GM21529 (cell line): ENCODE data around the gene HIBADH.

Experiments used
- ATAC-seq: cut with Tn5 transposase; IDR thresholded peaks from one replicate; pipeline ENCODE4 v1.9.1; 2021; ENCODE audit not compliant: unreplicated experiment

Gene HIBADH

DNA sequence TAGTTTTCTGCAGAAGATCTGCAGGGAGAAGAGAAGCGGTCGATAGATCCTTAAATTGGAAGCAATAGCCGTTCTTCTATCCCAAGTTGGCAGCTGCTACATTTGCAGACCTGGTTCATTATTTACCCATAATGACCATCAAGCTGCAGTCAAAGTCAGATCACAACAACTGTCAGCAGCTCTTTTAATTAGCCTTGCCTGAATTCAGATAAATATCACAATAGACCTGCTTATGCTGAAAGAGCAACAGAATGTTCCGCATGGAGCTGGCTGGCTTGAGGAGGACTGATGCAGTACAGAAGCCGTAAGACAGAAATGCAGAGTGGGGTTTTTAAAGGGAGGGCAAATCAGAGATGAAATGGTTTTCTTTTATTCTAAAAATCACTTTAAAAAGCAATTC lies 109.4 kb downstream of the HIBADH start:
- no peak for ATAC-seq

DNA sequence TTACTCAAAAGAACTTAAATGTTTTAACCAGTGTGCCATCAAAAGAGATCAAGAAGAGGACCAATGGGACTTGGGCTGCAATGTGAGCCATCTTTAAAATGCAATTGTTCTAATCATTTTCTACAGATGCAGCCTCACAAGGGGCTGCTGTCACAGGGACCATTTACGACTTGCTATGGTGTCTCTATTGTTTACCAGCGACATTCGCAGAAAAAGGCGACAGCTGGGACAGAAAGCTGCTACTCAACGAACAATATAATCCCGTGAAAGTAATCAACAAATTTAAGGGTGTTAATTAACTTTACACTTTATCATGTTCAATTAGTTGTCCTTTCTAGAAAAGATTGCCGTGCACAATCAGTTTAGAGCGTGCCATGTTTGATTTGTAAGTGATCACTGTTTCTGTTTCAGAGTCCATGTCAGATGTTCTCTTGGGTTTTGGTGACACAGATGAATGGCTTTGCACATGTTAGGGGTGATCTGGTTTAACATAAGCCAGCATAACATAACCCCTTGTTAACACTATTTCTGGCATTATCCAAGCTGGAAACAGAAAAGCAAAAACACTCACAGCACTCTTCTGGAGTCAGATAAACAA lies 110.8 kb downstream of the HIBADH start:
- no peak for ATAC-seq

GRCh38 chr7:27549606-27550005 lies 113.1 kb downstream of the HIBADH start:
- ATAC-seq = no peak

- no peak for ATAC-seq
Observed at GRCh38 chr7:27548304-27548703, 114.4 kb downstream of the HIBADH start.

DNA sequence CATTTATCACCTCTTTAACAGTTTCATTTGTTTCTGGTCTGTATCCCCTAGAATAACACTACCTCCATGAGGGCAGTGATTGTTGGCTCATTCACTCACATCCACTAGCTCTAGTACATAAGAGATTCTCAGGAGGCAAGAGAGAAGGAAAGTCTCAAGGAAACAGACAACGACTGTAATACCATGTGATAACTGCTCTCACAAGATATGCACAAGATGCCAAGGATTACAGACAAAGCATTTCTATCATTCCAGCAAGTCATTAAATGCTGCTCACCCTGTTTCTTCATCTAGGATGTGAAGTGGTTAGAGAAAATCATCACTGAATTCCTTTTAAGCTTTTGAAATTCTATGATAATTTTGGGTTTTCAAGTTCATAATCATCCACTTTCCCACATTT lies 115.3 kb downstream of the HIBADH start:
- no peak for ATAC-seq

DNA sequence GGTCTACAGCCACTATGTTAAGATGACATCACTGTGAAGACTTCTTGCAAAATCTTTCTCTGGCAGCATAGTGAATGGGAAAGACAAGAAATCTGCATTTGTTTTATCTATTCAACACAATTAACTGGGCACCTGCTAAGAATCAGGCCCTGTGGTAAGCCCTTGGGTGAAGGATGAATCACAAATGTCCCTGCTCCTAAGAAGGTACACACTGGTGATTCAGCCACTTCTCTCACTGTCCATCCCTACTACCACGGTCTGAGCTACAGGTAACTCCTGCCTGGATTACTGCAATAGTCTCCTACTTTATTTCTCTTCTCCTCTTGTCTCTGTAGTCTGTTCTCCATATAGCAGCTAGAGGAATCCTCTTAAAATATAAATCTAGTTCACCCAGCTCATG lies 116.1 kb downstream of the HIBADH start:
- no peak for ATAC-seq

DNA sequence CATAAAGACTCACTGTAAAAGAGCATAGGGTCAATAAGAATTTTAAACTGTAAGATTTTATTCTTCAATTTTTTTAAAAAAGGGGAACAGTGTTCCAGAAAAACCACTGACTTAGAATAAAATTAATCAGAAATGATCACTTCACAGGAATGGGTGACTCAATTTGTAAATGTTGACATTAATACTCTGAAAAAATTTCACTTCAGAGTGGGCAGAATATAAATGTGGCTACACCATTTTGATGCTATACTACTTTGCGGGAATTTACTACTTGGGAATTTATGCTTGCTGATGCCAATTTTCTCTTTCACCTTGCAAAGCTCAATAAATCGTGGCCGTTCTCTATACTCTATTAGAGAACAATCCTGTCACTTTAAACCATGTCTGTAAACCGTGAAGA lies 126.9 kb downstream of the HIBADH start:
- ATAC-seq = no peak

- ATAC-seq = no peak
Observed at GRCh38 chr7:27533652-27534081, 129.0 kb downstream of the HIBADH start.

DNA sequence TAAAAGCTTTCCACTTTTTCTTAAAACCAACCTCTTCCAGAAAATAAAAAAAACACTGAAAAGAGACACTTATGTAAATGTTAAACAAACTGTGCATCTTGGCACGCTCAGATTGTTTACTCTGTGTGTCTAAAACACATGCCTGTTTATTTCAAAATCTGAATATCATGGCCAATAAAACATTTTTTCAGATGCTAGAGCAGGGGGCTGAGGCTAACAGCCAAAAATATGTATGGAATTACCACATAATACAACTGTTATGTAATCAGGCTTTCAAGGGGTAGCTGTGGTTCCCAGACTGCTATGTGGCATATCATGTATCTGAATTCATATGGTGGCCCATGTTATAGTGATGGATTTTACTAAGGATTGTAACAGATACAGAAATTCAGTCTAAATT lies 130.4 kb downstream of the HIBADH start:
- ATAC-seq = no peak

DNA sequence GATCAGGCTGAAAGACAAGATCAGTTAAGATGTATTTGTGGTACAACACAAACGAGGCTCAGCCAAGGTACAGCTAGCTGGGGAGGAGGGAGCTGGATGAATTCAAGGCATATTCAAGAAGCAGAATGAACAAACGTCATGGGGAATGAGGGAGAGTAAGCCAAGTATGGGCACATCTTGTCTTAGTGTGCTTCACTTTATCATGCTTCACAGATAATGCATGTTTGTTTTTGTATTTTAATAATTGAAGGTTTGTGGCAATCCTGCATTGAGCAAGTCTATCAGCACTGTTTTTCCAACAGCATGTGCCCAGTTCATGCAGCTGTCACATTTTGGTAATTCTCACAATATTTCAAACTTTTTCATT lies 135.4 kb downstream of the HIBADH start:
- no peak for ATAC-seq

DNA sequence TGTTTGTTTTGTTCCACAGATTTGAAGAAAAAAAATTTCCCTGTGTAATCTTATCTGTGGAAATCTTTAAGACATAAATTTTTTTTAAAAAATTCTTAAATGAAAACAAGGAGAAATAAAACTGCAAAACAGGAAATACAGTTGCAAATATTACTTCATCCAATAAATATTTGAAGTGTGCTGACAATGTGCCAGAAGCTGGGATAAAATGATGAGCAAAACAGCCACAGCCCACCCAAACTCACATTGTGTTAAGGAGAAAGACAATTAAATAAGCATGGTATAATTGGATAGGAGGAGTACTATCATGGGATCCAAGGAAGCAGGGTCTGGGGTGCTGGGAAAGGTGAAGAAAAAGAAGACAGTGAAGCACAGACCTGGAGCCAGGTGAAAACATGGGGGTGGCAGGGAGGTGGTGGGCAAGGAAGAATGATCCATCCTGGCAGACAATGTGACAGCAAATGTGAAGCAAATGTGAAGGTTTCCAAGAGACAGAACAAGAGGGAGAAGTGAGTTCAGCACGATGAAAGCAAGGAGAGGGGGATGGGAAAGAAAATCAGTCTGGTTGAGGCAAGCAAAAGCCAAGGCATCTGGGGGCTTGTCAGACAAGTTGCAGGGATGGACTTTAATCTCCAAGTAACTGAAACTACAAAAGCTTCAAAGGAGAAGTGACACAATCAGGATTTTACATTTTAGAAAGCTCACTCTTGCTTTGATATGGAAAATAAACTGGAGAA lies 135.9 kb downstream of the HIBADH start:
- ATAC-seq = no peak

DNA sequence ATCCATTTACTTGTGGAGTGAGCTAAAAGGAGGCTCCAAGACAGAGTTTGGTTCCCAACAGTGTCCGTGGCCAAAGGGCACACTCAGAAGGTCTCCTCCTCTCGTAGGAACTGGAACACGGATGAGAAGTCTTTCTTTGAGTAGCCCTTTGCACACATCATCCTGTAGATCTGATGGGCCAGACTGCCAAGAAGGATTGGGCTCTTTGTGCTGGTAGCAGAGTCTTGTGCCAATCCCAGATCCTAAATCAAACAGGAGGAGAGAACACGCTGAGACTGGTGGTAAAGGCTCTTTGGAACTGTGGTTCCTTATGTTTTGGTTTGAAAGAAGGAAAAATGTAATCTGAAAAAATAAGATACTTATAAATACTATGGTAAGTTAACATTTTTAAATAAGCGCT lies 136.6 kb downstream of the HIBADH start:
- no peak for ATAC-seq

GRCh38 chr7:27523321-27523720 lies 139.4 kb downstream of the HIBADH start:
- ATAC-seq = no peak

DNA sequence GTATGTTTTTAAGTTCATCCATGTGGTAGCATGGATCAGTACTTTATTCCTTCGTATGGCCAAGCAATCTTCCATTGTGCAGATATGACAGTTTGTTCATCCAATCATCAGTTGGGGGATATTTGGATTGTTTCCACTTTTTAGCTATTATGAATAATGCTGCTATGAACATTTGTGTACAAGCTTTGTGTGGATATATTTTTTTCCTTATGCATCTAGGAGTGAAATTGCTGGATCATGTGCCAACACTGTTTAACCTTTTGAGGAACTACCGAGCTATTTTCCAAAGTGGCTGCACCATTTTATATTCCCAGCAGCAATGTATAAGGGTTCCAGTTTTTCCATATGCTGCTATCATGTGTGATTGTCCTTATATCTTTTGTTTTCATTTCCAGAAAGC lies 140.1 kb downstream of the HIBADH start:
- ATAC-seq = no peak

- ATAC-seq = no peak
Observed at GRCh38 chr7:27520815-27521790, 141.6 kb downstream of the HIBADH start.

- no peak for ATAC-seq
Observed at GRCh38 chr7:27519793-27520469, 142.8 kb downstream of the HIBADH start.

DNA sequence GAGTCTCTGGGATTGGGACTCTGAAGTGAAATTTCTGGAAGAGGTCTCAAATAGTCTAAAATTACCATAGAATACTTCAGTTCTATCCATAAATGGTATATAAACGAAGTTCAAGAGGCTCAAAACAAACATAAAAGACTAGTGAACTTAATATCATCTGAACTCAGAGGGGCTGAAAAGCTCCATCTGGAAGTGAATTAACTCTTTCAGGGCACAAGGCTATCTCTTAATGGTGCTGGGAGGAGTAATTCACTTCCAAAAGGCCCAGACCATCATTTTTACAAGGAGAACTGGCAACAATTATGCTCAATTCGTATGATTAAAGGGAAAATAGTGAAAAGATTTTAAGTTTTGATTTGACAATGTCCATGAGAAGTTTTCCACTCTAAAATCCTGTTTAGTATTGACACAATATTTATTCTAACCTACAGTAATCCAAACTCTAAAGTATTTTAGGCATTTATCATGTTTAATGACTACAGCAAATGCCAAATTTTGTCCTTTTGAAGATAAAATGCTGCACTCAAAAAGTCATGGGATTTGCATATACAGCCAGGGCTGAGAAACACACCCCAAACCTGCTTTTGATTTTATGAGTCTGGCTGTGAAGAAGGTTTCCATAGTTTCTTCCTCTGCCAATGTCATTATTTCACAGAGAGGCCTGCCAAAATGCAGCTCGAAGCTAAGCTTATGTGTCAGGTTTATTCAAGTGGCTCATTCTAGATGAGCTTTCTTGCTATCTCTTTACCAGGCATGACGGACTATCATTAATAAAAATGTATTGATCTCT lies 143.9 kb downstream of the HIBADH start:
- no peak for ATAC-seq

DNA sequence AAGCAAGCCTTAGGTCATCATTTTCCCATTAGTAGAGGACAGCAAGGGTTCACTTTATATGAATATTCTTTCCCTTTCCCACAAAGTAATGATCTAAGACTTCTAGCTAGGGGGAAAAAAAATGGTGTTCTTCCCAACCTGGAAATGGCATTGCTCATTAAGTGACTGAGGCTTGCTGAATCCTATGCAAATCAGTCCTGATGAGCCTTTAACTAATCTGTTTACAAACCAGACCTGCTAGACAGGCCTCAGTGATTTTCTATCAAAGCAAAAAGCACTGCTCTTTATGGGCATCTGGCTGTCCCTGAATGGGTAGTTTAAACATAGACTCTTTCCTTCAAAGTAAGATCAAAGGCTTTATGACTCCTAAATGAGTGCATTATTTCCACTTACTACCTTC lies 146.3 kb downstream of the HIBADH start:
- ATAC-seq = no peak

DNA sequence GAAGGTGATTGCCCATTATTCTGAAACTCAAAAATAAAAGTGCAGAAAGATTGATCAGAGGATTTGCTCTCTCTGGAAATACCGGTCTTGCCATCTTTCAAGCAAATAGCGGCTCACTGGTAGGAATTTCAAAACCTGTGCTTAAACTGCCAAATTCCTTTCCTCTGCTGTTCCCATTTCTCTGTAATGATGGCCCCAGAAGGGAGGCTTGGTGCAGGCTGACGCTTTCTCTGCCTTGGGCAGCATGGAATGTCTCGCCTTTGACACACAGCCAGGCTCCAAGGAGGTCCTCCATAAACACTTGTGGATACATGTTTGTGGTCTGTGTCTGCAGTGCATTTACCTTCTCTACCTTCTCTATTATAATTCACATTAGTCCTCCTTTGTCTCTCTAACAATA lies 146.8 kb downstream of the HIBADH start:
- ATAC-seq = no peak

DNA sequence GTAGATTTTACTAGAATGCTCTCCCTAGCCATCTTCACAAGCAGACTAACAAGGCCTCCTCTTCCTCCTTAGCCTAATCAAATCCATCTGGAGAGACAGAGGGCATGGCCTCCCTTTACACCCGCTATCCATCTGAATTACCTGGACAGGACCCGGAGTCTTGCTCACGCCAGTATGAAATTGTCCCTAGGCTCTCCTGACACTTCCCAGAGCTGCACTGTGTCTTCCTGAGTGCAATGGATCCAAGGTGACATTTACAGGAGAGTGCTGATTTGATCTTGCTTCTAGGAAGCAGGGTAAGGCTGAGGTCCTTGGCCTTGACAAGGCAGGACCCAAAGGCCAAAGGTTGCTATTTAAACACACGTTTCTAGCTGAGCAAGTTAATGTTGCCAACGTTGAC lies 147.8 kb downstream of the HIBADH start:
- no peak for ATAC-seq
